HG02759 (cell line): ENCODE measurements around the gene NPR1.
"Not testable (repeated sequence)": the region's sequence is repeated elsewhere in the genome, so short reads cannot be mapped to it uniquely, and the experiment has no call there.

Source experiments
- ATAC-seq: cut with Tn5 transposase; IDR thresholded peaks from one replicate; pipeline ENCODE4 v1.9.1; 2021; ENCODE audit warnings: mild to moderate bottlenecking, moderate library complexity; ENCODE audit not compliant: unreplicated experiment

NPR1 gene

GRCh38 chr1:153679337-153680119, 1.0 kb downstream of the NPR1 start:
- no peak for ATAC-seq

GRCh38 chr1:153680120-153680403, 1.6 kb downstream of the NPR1 start:
- ATAC-seq = no peak

- ATAC-seq = no peak
Measured at GRCh38 chr1:153682730-153683129, 4.2 kb downstream of the NPR1 start.

GRCh38 chr1:153683854-153684253, 5.4 kb downstream of the NPR1 start:
- no peak for ATAC-seq

- ATAC-seq = no peak
Measured at GRCh38 chr1:153684892-153685291, 6.4 kb downstream of the NPR1 start.

- no peak for ATAC-seq
Measured at GRCh38 chr1:153685544-153686340, 7.3 kb downstream of the NPR1 start.

- ATAC-seq = no peak
Measured at GRCh38 chr1:153687346-153688125, 9.0 kb downstream of the NPR1 start.

GRCh38 chr1:153688276-153688675, 9.8 kb downstream of the NPR1 start:
- no peak for ATAC-seq

GRCh38 chr1:153688736-153689328, 10.3 kb downstream of the NPR1 start:
- ATAC-seq = no peak

GRCh38 chr1:153693466-153693865, 15.0 kb downstream of the NPR1 start:
- no peak for ATAC-seq

- ATAC-seq = no peak
Measured at GRCh38 chr1:153696741-153697140, 18.3 kb downstream of the NPR1 start.

- no peak for ATAC-seq
Measured at GRCh38 chr1:153697191-153698019, 18.9 kb downstream of the NPR1 start.

GRCh38 chr1:153698020-153698922, 19.8 kb downstream of the NPR1 start:
- ATAC-seq = no peak

GRCh38 chr1:153698923-153699714, 20.6 kb downstream of the NPR1 start:
- no peak for ATAC-seq

- ATAC-seq = no peak
Measured at GRCh38 chr1:153699768-153700167, 21.3 kb downstream of the NPR1 start.

GRCh38 chr1:153705484-153705883, 27.0 kb downstream of the NPR1 start:
- ATAC-seq = no peak

- no peak for ATAC-seq
Measured at GRCh38 chr1:153711026-153711425, 32.5 kb downstream of the NPR1 start.

- not testable (repeated sequence) for ATAC-seq
Measured at GRCh38 chr1:153716211-153716610, 37.7 kb downstream of the NPR1 start.

- no peak for ATAC-seq
Measured at GRCh38 chr1:153717330-153717729, 38.8 kb downstream of the NPR1 start.
